DND-41 (cell line): ENCODE data around the gene STX16.

Experiments
- ATAC-seq: fragments of 200-7000 bp; cut with Tn5 transposase; 3 replicates; pipeline ENCODE4 v1.9.1; 2021; ENCODE audit warnings: low read depth; ENCODE audit not compliant: insufficient read depth
- DNase-seq: peaks from one replicate; pipeline ENCODE4 v3.0.0-alpha.2; 2020
- H2AFZ ChIP-seq: 2 replicates; pipeline ENCODE4 v1.6.0; 2012; ENCODE audit warnings: low read depth, low read length
- H3K27ac ChIP-seq: 2 replicates; pipeline ENCODE4 v1.5.1; 2012; ENCODE audit warnings: low read length, inconsistent platforms
- H3K27me3 ChIP-seq: fragments of 200-600 bp; sonication (generic); 2 replicates; pipeline ENCODE4 v1.6.0; 2012; ENCODE audit warnings: low read length, mild to moderate bottlenecking, inconsistent platforms; ENCODE audit not compliant: insufficient read depth, poor library complexity
- H3K36me3 ChIP-seq: 2 replicates; pipeline ENCODE4 v1.5.1; 2012; ENCODE audit warnings: low read length, inconsistent platforms; ENCODE audit not compliant: insufficient read depth
- H3K4me1 ChIP-seq: 2 replicates; pipeline ENCODE4 v1.5.1; 2012; ENCODE audit warnings: mild to moderate bottlenecking, low read length; ENCODE audit not compliant: insufficient read depth
- H3K4me2 ChIP-seq: 2 replicates; pipeline ENCODE4 v1.6.0; 2012; ENCODE audit warnings: mild to moderate bottlenecking, moderate library complexity, low read length, inconsistent platforms; ENCODE audit not compliant: insufficient read depth
- H3K4me3 ChIP-seq, 2 experiments: fragments of 200-600 bp in 1 of 2; shearing (Covaris generic) in 1 of 2; 2 replicates each; pipeline ENCODE4 v1.5.1; 2012 to 2016; ENCODE audit warnings: inconsistent platforms in 2 of 2, low read length in 2 of 2, mild to moderate bottlenecking in 2 of 2, low read depth in 1 of 2, moderate library complexity in 1 of 2
- H3K79me2 ChIP-seq: 2 replicates; pipeline ENCODE4 v1.6.0; 2012; ENCODE audit warnings: low read length, inconsistent platforms; ENCODE audit not compliant: insufficient read depth
- H3K9ac ChIP-seq: 2 replicates; pipeline ENCODE4 v1.6.0; 2012; ENCODE audit warnings: low read depth, mild to moderate bottlenecking, inconsistent platforms, low read length, moderate library complexity
- H3K9me3 ChIP-seq: 2 replicates; pipeline ENCODE4 v1.5.1; 2012; ENCODE audit warnings: low read length, moderate library complexity, mild to moderate bottlenecking, inconsistent platforms; ENCODE audit not compliant: insufficient read depth, severe bottlenecking
- H4K20me1 ChIP-seq: 2 replicates; pipeline ENCODE4 v1.6.0; 2012; ENCODE audit warnings: low read length; ENCODE audit not compliant: insufficient read depth
- CTCF ChIP-seq: IDR thresholded peaks from 2 replicates; pipeline ENCODE4 v1.5.1; 2012; ENCODE audit warnings: borderline replicate concordance, low read length, moderate library complexity, mild to moderate bottlenecking; ENCODE audit not compliant: poor library complexity, severe bottlenecking; ENCODE audit errors: extremely low read depth
- EZH2 ChIP-seq: IDR thresholded peaks from 3 replicates; pipeline ENCODE4 v1.6.1; 2012; ENCODE audit warnings: borderline replicate concordance, low read depth, mild to moderate bottlenecking, moderate library complexity, low read length, inconsistent platforms; ENCODE audit not compliant: severe bottlenecking

STX16 gene

GRCh38 chr20:58625585-58625984 lies 25.5 kb upstream of the STX16 start:
- no peaks in the 10 kb centered on the region for H3K4me1 ChIP-seq
- H3K9me3 ChIP-seq, result no peaks in the 10 kb centered on the region
- DNase-seq, result no peak
- no peak overlapping the region for H2AFZ ChIP-seq
- no peak for TF ChIP-seq CTCF
- TF ChIP-seq EZH2, result no peak
- no peak overlapping the region for H3K27ac ChIP-seq
- no peak overlapping the region for H3K9ac ChIP-seq
- no peak for ATAC-seq
- H3K27me3 ChIP-seq, result peaks cover 5% of the 10 kb centered on the region
- no peak overlapping the region for H3K4me2 ChIP-seq
- no peaks in the 10 kb centered on the region for H3K79me2 ChIP-seq
- H3K4me3 ChIP-seq, result no peak overlapping the region
- no peaks in the 10 kb centered on the region for H3K36me3 ChIP-seq
- no peaks in the 10 kb centered on the region for H4K20me1 ChIP-seq

- H3K79me2 ChIP-seq, result no peaks in the 10 kb centered on the region
- TF ChIP-seq EZH2 (no peak), CTCF (no peak)
- H3K36me3 ChIP-seq, result no peaks in the 10 kb centered on the region
- H3K27me3 ChIP-seq, result peaks cover 9% of the 10 kb centered on the region
- H3K4me3 ChIP-seq, result no peak overlapping the region
- H3K9me3 ChIP-seq, result no peaks in the 10 kb centered on the region
- no peak overlapping the region for H3K9ac ChIP-seq
- H3K4me1 ChIP-seq, result no peaks in the 10 kb centered on the region
- no peaks in the 10 kb centered on the region for H4K20me1 ChIP-seq
- H2AFZ ChIP-seq, result no peak overlapping the region
- no peak overlapping the region for H3K27ac ChIP-seq
- ATAC-seq (no peak), DNase-seq (no peak)
- H3K4me2 ChIP-seq, result no peak overlapping the region
Observed at GRCh38 chr20:58626051-58626450, 25.0 kb upstream of the STX16 start.

GRCh38 chr20:58627212-58628072 lies 23.6 kb upstream of the STX16 start:
- H3K27ac ChIP-seq, result no peak overlapping the region
- no peak overlapping the region for H3K4me2 ChIP-seq
- no peak for ATAC-seq
- H3K27me3 ChIP-seq, result peaks cover 9% of the 10 kb centered on the region
- H3K4me3 ChIP-seq, result no peak overlapping the region
- H3K79me2 ChIP-seq, result no peaks in the 10 kb centered on the region
- TF ChIP-seq EZH2 (no peak), CTCF (no peak)
- H3K9me3 ChIP-seq, result no peaks in the 10 kb centered on the region
- no peak overlapping the region for H3K9ac ChIP-seq
- H2AFZ ChIP-seq, result no peak overlapping the region
- no peaks in the 10 kb centered on the region for H3K36me3 ChIP-seq
- H3K4me1 ChIP-seq, result no peaks in the 10 kb centered on the region
- no peak for DNase-seq
- no peaks in the 10 kb centered on the region for H4K20me1 ChIP-seq
